Activated naive CD8-positive, alpha-beta T cell treated with anti-CD3 and anti-CD28 coated beads, Interleukin-2, amount 50 U/mL, for 24 hours (primary cell): ENCODE results near the gene LEUTX.

Experiments used
- ATAC-seq: fragments of 150-1000 bp; cut with Tn5 transposase; one replicate; pipeline ENCODE4 v1.10.0; 2021
- DNase-seq: peaks from one replicate; pipeline ENCODE4 v3.0.0; 2021
- H3K27ac Mint-ChIP-seq: one replicate; pipeline ENCODE4 v1.8.0; 2021; ENCODE audit warnings: mild to moderate bottlenecking, mixed read lengths
- H3K27me3 Mint-ChIP-seq: one replicate; pipeline ENCODE4 v1.8.0; 2021; ENCODE audit warnings: mixed read lengths
- H3K36me3 Mint-ChIP-seq: one replicate; pipeline ENCODE4 v1.8.0; 2021; ENCODE audit warnings: low read depth, mixed read lengths
- H3K4me1 Mint-ChIP-seq: one replicate; pipeline ENCODE4 v1.8.0; 2021; ENCODE audit warnings: mixed read lengths
- H3K4me3 Mint-ChIP-seq: one replicate; pipeline ENCODE4 v1.8.0; 2021; ENCODE audit warnings: mild to moderate bottlenecking, moderate library complexity, mixed read lengths
- H3K9me3 Mint-ChIP-seq: one replicate; pipeline ENCODE4 v1.8.0; 2021; ENCODE audit warnings: mixed read lengths

LEUTX gene, protein sequence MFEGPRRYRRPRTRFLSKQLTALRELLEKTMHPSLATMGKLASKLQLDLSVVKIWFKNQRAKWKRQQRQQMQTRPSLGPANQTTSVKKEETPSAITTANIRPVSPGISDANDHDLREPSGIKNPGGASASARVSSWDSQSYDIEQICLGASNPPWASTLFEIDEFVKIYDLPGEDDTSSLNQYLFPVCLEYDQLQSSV

DNA sequence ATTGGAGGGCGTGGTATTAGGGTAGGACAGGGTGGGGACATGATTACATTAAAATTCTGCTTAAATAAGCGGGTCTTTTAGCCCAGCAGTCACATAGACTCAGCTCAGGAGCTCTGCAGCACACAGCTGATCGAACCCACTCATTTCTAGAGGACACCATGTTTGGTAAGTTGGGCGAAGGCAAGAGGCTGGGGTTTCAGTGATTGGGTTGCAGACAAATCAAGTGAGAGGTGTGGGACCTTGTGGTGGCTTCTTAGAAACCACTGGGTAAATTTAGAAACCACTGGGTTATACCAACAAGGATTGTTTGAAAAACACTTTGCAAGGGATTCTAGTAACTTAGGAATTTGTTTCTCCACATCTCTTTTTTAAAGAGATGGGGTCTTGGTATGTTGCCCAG lies at the start of gene LEUTX:
TSS of gene LEUTX (plus strand) at position 92 of the 400 bp plus-strand sequence. CDS start at position 159, 67 bp downstream.
- H3K9me3 Mint-ChIP-seq = no peaks in the 10 kb centered on the region
- peak; percentile 3 for DNase-seq
- H3K4me3 Mint-ChIP-seq = no peak within 1 kb of the TSS
- peaks cover 21% of the 10 kb centered on the region for H3K27me3 Mint-ChIP-seq
- ATAC-seq = peak; percentile 63
- H3K4me1 Mint-ChIP-seq = peaks cover 5% of the 10 kb centered on the region
- H3K27ac Mint-ChIP-seq = no peak within 1 kb of the TSS
- H3K36me3 Mint-ChIP-seq = no peaks in the 10 kb centered on the region

DNA sequence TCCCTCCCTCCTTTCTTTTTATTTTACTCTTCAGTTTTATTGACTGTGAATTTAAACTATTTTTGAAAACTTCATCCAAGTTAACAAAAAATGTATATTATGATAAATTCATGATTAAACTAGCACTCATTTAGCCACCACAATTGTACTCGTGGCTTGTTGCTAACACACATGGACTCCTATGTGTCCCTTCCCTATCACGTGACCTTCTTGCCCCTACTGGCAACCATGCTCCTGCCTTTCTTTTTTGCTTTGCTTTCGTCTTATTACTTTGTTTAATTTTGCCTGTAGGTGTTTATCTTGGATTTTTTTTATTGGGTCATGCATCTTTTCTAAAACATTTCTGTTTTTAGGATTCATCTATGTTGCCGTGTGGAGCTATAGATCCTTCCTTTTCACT lies 49.1 kb upstream of the LEUTX start:
- Mint-ChIP-seq H3K27ac (no peak overlapping the region), H3K27me3 (peaks cover 12% of the 10 kb centered on the region), H3K36me3 (no peaks in the 10 kb centered on the region), H3K4me1 (no peaks in the 10 kb centered on the region), H3K9me3 (peaks cover 3% of the 10 kb centered on the region), H3K4me3 (no peak overlapping the region)
- ATAC-seq = no peak
- DNase-seq = no peak

DNA sequence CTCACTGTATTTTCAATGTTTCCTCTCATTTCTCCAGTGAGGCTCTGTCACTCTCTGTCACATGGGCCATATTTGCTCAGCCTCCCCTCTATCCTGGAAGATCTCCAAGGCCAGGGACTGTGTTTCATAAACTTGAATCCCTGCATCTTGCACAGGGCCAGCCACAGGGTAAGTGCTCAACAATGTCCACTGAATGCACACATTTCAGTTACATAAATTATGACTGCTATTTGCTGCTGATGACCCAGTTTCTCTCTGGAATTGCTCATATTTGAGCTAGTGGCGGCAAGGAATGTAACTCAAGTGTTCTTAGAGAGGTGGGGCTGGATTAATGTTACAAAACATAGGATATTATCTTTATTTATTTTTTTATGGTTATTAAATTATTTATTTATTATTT lies 47.0 kb upstream of the LEUTX start:
- peaks cover 8% of the 10 kb centered on the region for H3K4me1 Mint-ChIP-seq

DNA sequence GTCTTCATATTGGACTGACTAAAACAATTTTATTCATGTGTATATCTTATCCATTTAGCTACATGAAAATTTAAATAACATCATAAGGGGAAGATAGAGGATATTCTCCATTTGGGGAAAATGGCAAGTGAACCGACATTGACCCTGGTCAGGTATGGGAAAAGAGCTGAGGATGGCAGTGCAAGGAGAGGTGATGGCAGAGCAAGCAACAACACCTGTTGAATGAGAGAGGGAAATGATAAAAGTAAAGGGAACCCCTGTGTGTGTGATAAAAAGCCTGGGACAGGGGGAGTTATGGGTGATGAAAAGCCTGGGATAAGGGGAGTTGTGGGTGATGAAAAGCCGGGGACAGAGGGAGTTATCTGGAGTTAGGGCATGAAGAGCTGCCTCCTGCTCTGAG lies 44.8 kb upstream of the LEUTX start:
- no peak overlapping the region for H3K27ac Mint-ChIP-seq
- no peak overlapping the region for H3K4me3 Mint-ChIP-seq
- H3K4me1 Mint-ChIP-seq = peaks cover 8% of the 10 kb centered on the region
- DNase-seq = no peak
- peaks cover 8% of the 10 kb centered on the region for H3K27me3 Mint-ChIP-seq
- ATAC-seq = no peak
- peaks cover 3% of the 10 kb centered on the region for H3K9me3 Mint-ChIP-seq
- H3K36me3 Mint-ChIP-seq = no peaks in the 10 kb centered on the region

More for the DNA sequence above, 47.0 kb upstream of the LEUTX start:
- no peak overlapping the region for H3K27ac Mint-ChIP-seq
- DNase-seq (no peak), ATAC-seq (no peak)
- no peak overlapping the region for H3K4me3 Mint-ChIP-seq
- no peaks in the 10 kb centered on the region for H3K36me3 Mint-ChIP-seq
- peaks cover 3% of the 10 kb centered on the region for H3K9me3 Mint-ChIP-seq
- peaks cover 9% of the 10 kb centered on the region for H3K27me3 Mint-ChIP-seq

DNA sequence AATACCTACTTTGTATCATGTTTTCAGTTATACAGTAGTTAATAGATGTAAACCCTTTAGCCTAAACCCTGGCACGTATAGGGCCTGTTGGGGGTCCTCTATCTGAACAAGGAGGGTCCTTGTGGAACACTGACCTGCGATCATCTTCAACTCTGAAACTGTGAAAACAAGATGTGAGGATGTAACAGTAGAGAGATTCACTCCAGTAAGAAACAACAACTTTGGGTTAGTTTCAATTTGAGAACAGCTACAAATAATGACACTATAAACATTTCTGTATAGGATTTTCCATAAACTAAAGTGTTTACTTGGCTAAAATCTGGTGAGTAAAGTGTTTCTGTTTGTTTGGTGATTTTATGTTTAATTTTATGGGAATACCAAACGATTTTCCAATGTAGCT lies 43.0 kb upstream of the LEUTX start:
- Mint-ChIP-seq H3K27me3 (peaks cover 11% of the 10 kb centered on the region), H3K9me3 (peaks cover 3% of the 10 kb centered on the region), H3K4me1 (peaks cover 17% of the 10 kb centered on the region), H3K36me3 (no peaks in the 10 kb centered on the region), H3K4me3 (no peak overlapping the region), H3K27ac (no peak overlapping the region)
- ATAC-seq (no peak), DNase-seq (no peak)

DNA sequence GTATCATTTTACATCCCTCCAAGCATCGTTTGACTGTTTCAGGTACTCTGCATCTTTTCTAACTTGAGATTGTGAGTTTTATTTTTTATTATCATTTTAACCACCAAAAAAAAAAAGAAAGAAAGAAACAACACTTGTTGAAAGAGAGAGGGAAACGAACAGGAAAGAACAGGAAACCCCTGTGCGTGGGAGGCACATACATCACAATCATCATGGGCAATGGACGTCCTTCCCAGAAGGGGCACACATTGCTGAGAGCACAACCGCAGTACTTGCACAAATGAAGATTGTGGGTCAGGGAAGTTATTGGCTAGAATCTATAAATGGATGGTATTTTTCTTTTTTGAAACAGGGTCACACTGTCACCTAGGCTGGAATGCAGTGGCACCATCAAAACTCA lies 42.6 kb upstream of the LEUTX start:
- H3K36me3 Mint-ChIP-seq = no peaks in the 10 kb centered on the region
- H3K27ac Mint-ChIP-seq = no peak overlapping the region
- DNase-seq = no peak
- peaks cover 19% of the 10 kb centered on the region for H3K4me1 Mint-ChIP-seq
- H3K9me3 Mint-ChIP-seq = peaks cover 3% of the 10 kb centered on the region
- ATAC-seq = no peak
- H3K27me3 Mint-ChIP-seq = peaks cover 11% of the 10 kb centered on the region
- H3K4me3 Mint-ChIP-seq = no peak overlapping the region

DNA sequence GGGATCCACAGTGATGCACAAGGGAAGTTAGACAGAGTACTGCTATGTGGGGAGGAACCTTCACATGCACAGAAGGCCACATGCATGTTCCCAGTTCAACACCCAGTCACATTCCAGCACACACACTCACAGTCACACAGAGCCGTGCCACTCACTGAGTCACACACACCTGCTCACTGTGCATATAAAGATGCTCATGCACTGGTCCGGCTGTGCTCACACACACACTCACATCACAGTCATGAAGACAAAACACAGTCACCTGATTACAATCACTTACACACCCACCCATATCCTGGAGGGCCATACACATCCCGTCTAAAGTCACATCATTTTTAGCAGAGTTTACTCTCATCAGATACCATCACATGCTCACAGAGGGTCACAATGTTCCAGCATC lies 41.3 kb upstream of the LEUTX start:
- H3K36me3 Mint-ChIP-seq = no peaks in the 10 kb centered on the region
- H3K9me3 Mint-ChIP-seq = peaks cover 3% of the 10 kb centered on the region
- H3K27me3 Mint-ChIP-seq = peaks cover 15% of the 10 kb centered on the region
- DNase-seq (no peak), ATAC-seq (no peak)
- H3K27ac Mint-ChIP-seq = no peak overlapping the region
- H3K4me3 Mint-ChIP-seq = no peak overlapping the region
- peaks cover 22% of the 10 kb centered on the region for H3K4me1 Mint-ChIP-seq

DNA sequence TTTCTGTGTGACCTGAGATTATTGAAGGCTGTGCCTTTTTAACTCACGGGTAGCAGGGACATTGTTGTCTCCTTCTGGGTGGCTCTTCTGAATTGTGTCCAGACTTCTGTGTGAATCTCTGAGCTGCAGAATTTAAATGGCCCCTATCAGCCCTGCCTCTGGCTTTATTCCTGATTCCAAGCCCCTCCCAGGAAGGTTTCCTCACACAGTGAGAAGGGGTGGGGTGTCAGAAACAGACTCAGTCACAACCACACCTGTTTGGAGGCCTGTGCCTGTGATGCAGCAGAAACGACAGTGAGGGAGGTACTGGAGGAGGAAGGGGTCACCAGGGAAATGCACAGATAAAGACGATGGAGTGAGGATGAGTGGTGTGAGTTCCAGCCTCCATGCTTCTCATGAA lies 40.8 kb upstream of the LEUTX start, which contains the start of gene CLC:
TSS of gene CLC (minus strand) at position 139 of the 400 bp plus-strand sequence. CDS start at position 62, 77 bp downstream.
- ATAC-seq (no peak), DNase-seq (no peak)
- Mint-ChIP-seq H3K27ac (no peak within 1 kb of the TSS), H3K27me3 (peaks cover 18% of the 10 kb centered on the region), H3K9me3 (peaks cover 3% of the 10 kb centered on the region), H3K36me3 (no peaks in the 10 kb centered on the region), H3K4me1 (peaks cover 22% of the 10 kb centered on the region), H3K4me3 (no peak within 1 kb of the TSS)

DNA sequence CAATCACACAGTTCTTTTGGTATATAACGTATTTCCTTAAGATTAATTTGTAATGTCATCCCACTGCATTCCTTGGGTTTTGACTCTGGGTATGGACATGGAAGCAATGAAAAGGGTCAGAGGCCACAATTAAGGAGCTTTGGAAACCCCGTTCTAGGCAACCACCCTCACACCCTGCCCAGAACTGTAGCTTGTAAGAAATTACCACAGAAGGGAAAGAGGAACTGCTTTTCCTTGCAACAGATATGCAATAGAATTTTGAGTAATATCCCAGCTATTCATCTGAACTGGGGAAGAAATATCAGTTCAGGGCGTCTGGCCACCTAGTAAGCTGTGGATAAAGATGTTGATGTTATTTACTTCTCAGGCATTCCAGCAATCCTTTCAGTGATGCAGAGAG lies 39.8 kb upstream of the LEUTX start:
- Mint-ChIP-seq H3K4me3 (no peak overlapping the region), H3K27ac (no peak overlapping the region), H3K36me3 (no peaks in the 10 kb centered on the region), H3K9me3 (no peaks in the 10 kb centered on the region), H3K27me3 (peaks cover 24% of the 10 kb centered on the region), H3K4me1 (peaks cover 22% of the 10 kb centered on the region)
- ATAC-seq = no peak
- DNase-seq = no peak

DNA sequence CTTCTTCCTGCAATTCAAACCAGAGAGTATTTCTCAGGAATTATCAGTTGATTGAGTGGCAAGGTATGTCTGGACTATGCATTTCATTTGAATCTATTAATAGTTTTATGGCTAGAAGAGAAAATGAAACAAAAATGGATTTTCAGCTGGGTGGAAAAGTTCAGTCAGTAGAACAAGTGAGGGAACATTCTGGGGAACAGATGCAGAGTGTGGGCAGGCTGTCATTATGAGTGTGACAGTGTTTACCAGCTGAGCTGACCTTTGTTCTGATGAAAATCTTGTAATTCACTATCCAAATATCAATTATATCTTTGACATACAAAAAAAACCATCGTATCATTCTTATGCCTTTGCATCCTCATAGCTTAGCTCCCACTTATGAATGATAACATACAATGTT lies 38.3 kb upstream of the LEUTX start:
- DNase-seq (peak; percentile 4), ATAC-seq (peak; percentile 69)
- Mint-ChIP-seq H3K27ac (peak overlapping the region; percentile 20), H3K4me3 (no peak overlapping the region), H3K36me3 (no peaks in the 10 kb centered on the region), H3K4me1 (peaks cover 22% of the 10 kb centered on the region), H3K27me3 (peaks cover 29% of the 10 kb centered on the region), H3K9me3 (no peaks in the 10 kb centered on the region)

DNA sequence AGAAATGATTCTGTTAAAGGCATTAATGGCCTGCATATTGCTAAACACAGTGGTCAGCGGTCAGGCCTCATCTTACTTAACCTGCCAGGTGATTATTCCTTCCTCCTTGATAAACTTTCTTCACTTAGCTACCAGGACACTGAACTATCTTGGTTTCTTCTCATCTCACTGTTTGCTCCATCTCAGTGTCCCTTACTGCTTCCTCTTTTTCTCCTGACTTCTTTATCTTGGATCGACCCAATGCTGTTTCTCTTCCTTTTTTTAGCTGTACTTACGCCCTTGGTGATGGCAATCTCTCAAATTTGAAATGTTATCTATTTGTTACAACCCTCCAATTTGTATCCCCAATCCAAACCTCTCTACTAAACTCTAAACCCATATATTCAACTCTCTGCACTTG lies 33.0 kb upstream of the LEUTX start:
- ATAC-seq (no peak), DNase-seq (no peak)
- Mint-ChIP-seq H3K27ac (no peak overlapping the region), H3K4me3 (no peak overlapping the region), H3K9me3 (no peaks in the 10 kb centered on the region), H3K36me3 (no peaks in the 10 kb centered on the region), H3K27me3 (peaks cover 39% of the 10 kb centered on the region), H3K4me1 (peaks cover 6% of the 10 kb centered on the region)

DNA sequence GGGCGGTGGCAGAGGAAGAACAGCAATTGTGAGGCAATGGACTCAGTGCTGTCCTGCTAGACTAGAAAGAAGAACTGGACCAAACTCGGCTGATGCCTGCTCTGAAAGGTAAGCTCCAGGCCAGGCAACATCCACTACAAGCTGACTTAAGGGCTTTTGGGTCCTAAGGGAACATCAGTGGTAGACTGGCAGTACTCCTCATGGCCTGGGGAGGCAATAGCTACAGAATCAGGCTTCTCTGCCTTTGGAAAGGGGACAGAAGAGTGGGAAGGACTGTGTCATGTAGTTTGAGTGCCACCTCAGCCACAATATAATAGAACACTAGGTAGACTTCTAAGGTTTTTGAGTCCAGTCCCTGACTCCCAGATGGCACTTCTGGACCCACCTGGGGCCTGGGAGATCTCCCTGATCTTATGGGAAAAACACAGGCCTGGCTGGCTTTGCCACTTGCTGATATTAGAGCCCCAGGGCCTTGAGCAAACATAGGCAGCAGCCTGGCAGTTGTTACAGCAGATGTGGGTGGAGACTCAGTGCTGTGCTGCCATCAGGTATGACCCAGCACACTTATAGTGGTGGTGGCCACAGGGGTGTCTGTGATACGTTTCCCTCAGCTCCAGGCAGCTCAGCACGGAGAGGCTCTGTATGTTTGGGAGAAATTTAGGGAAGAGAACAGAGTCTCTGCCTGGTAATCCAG lies 31.7 kb upstream of the LEUTX start:
- ATAC-seq = no peak
- H3K27me3 Mint-ChIP-seq = peaks cover 36% of the 10 kb centered on the region
- H3K36me3 Mint-ChIP-seq = no peaks in the 10 kb centered on the region
- H3K27ac Mint-ChIP-seq = no peak overlapping the region
- H3K9me3 Mint-ChIP-seq = no peaks in the 10 kb centered on the region
- DNase-seq = no peak
- H3K4me3 Mint-ChIP-seq = no peak overlapping the region
- H3K4me1 Mint-ChIP-seq = no peaks in the 10 kb centered on the region

DNA sequence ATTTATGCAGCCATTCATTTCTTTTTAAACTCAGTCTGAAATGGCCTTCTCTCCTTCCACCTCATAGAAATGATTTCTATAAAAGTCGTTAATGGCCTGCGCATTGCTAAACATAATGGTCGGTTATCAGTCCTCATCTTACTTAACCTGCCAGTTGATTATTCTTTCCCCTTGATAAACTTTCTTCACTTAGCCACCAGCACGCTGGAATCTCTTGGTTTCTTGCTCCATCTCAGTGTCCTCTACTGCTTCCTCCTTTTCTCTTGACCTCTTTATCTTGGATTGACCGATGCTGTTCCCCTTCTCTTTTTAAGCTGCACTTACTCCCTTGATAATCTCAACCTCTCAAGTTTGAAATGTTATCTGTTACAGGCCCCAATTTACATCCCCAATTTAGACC lies 28.7 kb upstream of the LEUTX start:
- no peak overlapping the region for H3K4me3 Mint-ChIP-seq
- H3K36me3 Mint-ChIP-seq = no peaks in the 10 kb centered on the region
- DNase-seq = no peak
- no peaks in the 10 kb centered on the region for H3K9me3 Mint-ChIP-seq
- ATAC-seq = no peak
- no peaks in the 10 kb centered on the region for H3K4me1 Mint-ChIP-seq
- H3K27me3 Mint-ChIP-seq = peaks cover 29% of the 10 kb centered on the region
- H3K27ac Mint-ChIP-seq = no peak overlapping the region

DNA sequence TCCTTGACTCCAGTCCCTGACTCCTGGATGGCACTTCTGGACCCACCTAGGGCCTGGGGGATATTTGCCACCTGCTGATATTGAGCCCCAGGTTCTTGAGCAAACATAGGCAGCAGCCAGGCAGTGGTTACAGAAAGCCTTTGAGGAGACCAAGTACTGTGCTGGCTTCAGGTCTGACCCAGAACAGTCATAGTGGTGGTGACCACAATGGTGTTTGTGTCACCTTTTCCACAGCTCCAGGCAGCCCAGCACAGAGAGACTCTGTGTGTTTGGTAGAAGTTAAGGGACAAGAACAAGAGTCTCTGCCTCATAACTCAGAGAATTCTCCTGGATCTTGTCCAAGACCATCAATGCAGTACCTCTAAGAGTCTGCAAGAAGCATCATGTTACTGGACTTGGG lies 26.3 kb upstream of the LEUTX start:
- peaks cover 21% of the 10 kb centered on the region for H3K27me3 Mint-ChIP-seq
- no peak overlapping the region for H3K27ac Mint-ChIP-seq
- no peaks in the 10 kb centered on the region for H3K36me3 Mint-ChIP-seq
- DNase-seq (peak; percentile 12), ATAC-seq (peak; percentile 89)
- no peaks in the 10 kb centered on the region for H3K9me3 Mint-ChIP-seq
- H3K4me1 Mint-ChIP-seq = no peaks in the 10 kb centered on the region
- no peak overlapping the region for H3K4me3 Mint-ChIP-seq

DNA sequence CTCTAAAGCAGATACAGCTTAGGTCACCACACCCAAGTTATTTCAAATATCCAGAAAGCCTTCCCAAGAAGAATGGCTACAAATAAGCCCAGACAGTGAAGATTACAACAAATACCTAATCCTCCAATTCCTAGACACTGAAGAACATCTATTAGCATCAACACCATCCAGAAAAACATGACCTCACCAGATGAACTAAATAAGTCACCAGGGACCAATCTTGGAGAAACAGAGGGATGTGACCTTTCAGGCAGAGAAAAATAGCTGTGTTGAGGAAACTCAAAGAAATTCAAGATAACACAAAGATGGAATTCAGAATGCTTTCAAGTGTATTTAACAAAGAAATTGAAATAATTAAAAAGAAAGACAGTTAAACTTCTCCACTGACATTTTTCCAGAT lies 25.9 kb upstream of the LEUTX start:
- peaks cover 23% of the 10 kb centered on the region for H3K27me3 Mint-ChIP-seq
- no peak overlapping the region for H3K27ac Mint-ChIP-seq
- H3K4me1 Mint-ChIP-seq = no peaks in the 10 kb centered on the region
- ATAC-seq (no peak), DNase-seq (no peak)
- H3K36me3 Mint-ChIP-seq = no peaks in the 10 kb centered on the region
- H3K9me3 Mint-ChIP-seq = no peaks in the 10 kb centered on the region
- no peak overlapping the region for H3K4me3 Mint-ChIP-seq
